Ascending aorta (tissue), 2 donors: ENCODE measurements around the gene CRACR2B. TPM values are rescaled to one million over a fixed set of nuclear protein-coding genes. Genes with fewer than 3 reads are reported as not detected.
A peak's percentile ranks its signal among the peaks of the same experiment; 100 is the strongest.

Experiments
- DNase-seq, 2 donors: peaks; one replicate each; pipeline ENCODE4 v3.0.0-alpha.2; 2019; ENCODE audit warnings: low spot score in 2 of 2
- H3K27ac ChIP-seq, 2 donors: fragments of 200-600 bp; sonication (generic); one replicate each; pipeline ENCODE4 v1.5.1; 2016 to 2017; ENCODE audit warnings: mild to moderate bottlenecking in 1 of 2
- H3K27me3 ChIP-seq: fragments of 200-600 bp; sonication (generic); one replicate; pipeline ENCODE4 v1.5.1; 2017
- H3K36me3 ChIP-seq, 2 donors: fragments of 200-600 bp; sonication (generic); one replicate each; pipeline ENCODE4 v1.5.1; 2016
- H3K4me1 ChIP-seq, 2 donors: fragments of 200-600 bp; sonication (generic); one replicate each; pipeline ENCODE4 v1.5.1; 2016 to 2017; ENCODE audit warnings: mild to moderate bottlenecking in 1 of 2
- H3K4me3 ChIP-seq, 2 donors: fragments of 200-600 bp; sonication (generic); one replicate each; pipeline ENCODE4 v1.5.1; 2016 to 2017; ENCODE audit warnings: mild to moderate bottlenecking in 1 of 2
- H3K9me3 ChIP-seq, 2 donors: fragments of 200-600 bp; sonication (generic); one replicate each; pipeline ENCODE4 v1.5.1; 2016
- CTCF ChIP-seq, 3 experiments: fragments of 200-600 bp in 2 of 3; fragments of 450-650 bp in 1 of 3; sonication (generic) in 2 of 3; IDR thresholded peaks; one replicate each; pipeline ENCODE4 v1.5.1; 2016 to 2019; ENCODE audit warnings: antibody characterized with exemption in 3 of 3, mild to moderate bottlenecking in 1 of 3, moderate library complexity in 1 of 3
- intact Hi-C: fragments of 100-400 bp; cut with DNase I; formaldehyde crosslinking; loops from one replicate; pipeline ENCODE4 v1.15.1; 2023
- total RNA-seq: library from RNA; depleted of rRNA; stranded (reverse); fragments of >200 nt; gene quantifications from one replicate; pipeline ENCODE4 v1.1.0, GENCODE V29; 2016

CRACR2B gene
- total RNA-seq, 1 donor from 2014 or later = 20.5 TPM

GRCh38 chr11:826836-827145, 928 bp upstream of the CRACR2B start:
- Histone ChIP-seq H3K9me3 (no peaks in the 10 kb centered on the region), H3K36me3 (peaks cover 32 to 42% of the 10 kb centered on the region in 2 donors), H3K27ac (no peak overlapping the region), H3K4me1 (peaks cover 10 to 41% of the 10 kb centered on the region in 2 donors), H3K27me3 (no peaks in the 10 kb centered on the region), H3K4me3 (peak overlapping the region; percentile 58 to 60)
- no peak for DNase-seq
- intact Hi-C loops = no loop called here
- TF ChIP-seq CTCF (IDR thresholded peaks at IDR 0.05) = no peak

GRCh38 chr11:827146-827896, 398 bp upstream of the CRACR2B start:
- Histone ChIP-seq H3K27ac (no peak overlapping the region), H3K4me3 (peak overlapping the region; percentile 58 to 60), H3K9me3 (no peaks in the 10 kb centered on the region), H3K36me3 (peaks cover 29 to 37% of the 10 kb centered on the region in 2 donors), H3K27me3 (no peaks in the 10 kb centered on the region), H3K4me1 (peaks cover 10 to 41% of the 10 kb centered on the region in 2 donors)
- intact Hi-C loops = no loop called here
- no peak for TF ChIP-seq CTCF (IDR thresholded peaks at IDR 0.05)
- no peak for DNase-seq

- Histone ChIP-seq H3K4me3 (peak overlapping the region in 1 of 2 donors; percentile 56), H3K4me1 (peaks cover 13 to 44% of the 10 kb centered on the region in 2 donors), H3K36me3 (peaks cover 23 to 25% of the 10 kb centered on the region in 2 donors), H3K27me3 (no peaks in the 10 kb centered on the region), H3K27ac (peak overlapping the region; percentile 7 to 18), H3K9me3 (no peaks in the 10 kb centered on the region)
- DNase-seq = no peak
- no peak for TF ChIP-seq CTCF (IDR thresholded peaks at IDR 0.05)
- intact Hi-C loops = no loop called here
Observed at GRCh38 chr11:828506-829175, 922 bp downstream of the CRACR2B start.

- Histone ChIP-seq H3K36me3 (peaks cover 16 to 19% of the 10 kb centered on the region in 2 donors), H3K4me3 (peak overlapping the region; percentile 38 to 56), H3K27ac (peak overlapping the region; percentile 7 to 18), H3K27me3 (no peaks in the 10 kb centered on the region), H3K4me1 (peaks cover 13 to 48% of the 10 kb centered on the region in 2 donors), H3K9me3 (no peaks in the 10 kb centered on the region)
- DNase-seq = no peak
- TF ChIP-seq CTCF (IDR thresholded peaks at IDR 0.05) = no peak
- intact Hi-C loops = no loop called here
Observed at GRCh38 chr11:829176-829846, 1.6 kb downstream of the CRACR2B start.

GRCh38 chr11:829847-830294, 2.2 kb downstream of the CRACR2B start:
- Histone ChIP-seq H3K36me3 (peaks cover 11 to 13% of the 10 kb centered on the region in 2 donors), H3K27me3 (no peaks in the 10 kb centered on the region), H3K9me3 (no peaks in the 10 kb centered on the region), H3K4me3 (peak overlapping the region; percentile 38 to 56), H3K4me1 (peaks cover 13 to 54% of the 10 kb centered on the region in 2 donors), H3K27ac (no peak overlapping the region)
- TF ChIP-seq CTCF (IDR thresholded peaks at IDR 0.05) = no peak
- DNase-seq = no peak
- intact Hi-C loops = no loop called here
